HEK293T (cell line): ENCODE results near the gene SPATA31D1.

ENCODE experiments used
- BHLHE40 ChIP-seq: fragments of 450-650 bp; IDR thresholded peaks from 2 replicates; pipeline ENCODE4 v1.6.1; 2016; ENCODE audit warnings: mild to moderate bottlenecking, moderate library complexity, borderline replicate concordance
- CTBP1 ChIP-seq: fragments of 450-650 bp; IDR thresholded peaks from 2 replicates; pipeline ENCODE4 v1.6.1; 2016; ENCODE audit warnings: borderline replicate concordance
- ELF4 ChIP-seq: fragments of 450-650 bp; IDR thresholded peaks from 2 replicates; pipeline ENCODE4 v1.6.1; 2017; ENCODE audit warnings: antibody characterized with exemption
- FOXA1 ChIP-seq: fragments of 450-650 bp; IDR thresholded peaks from 2 replicates; pipeline ENCODE4 v1.6.1; 2016; ENCODE audit warnings: mild to moderate bottlenecking
- FOXM1 ChIP-seq: fragments of 450-650 bp; IDR thresholded peaks from 2 replicates; pipeline ENCODE4 v1.6.1; 2017; ENCODE audit warnings: mild to moderate bottlenecking, borderline replicate concordance
- HDGF ChIP-seq: fragments of 450-650 bp; IDR thresholded peaks from 2 replicates; pipeline ENCODE4 v1.6.1; 2017; ENCODE audit warnings: antibody characterized with exemption, borderline replicate concordance
- PKNOX1 ChIP-seq: fragments of 450-650 bp; IDR thresholded peaks from 2 replicates; pipeline ENCODE4 v1.6.1; 2016
- SP1 ChIP-seq: fragments of 450-650 bp; IDR thresholded peaks from 2 replicates; pipeline ENCODE4 v1.6.1; 2017
- TARDBP ChIP-seq: fragments of 450-650 bp; IDR thresholded peaks from 2 replicates; pipeline ENCODE4 v1.6.1; 2016
- ZNF384 ChIP-seq: fragments of 450-650 bp; IDR thresholded peaks from 2 replicates; pipeline ENCODE4 v1.6.1; 2016

GRCh38 chr9:81968026-81968425 lies 20.5 kb upstream of the SPATA31D1 start:
- TF ChIP-seq ELF4: no peak
- no peak for TF ChIP-seq BHLHE40
- no peak for TF ChIP-seq HDGF
- TF ChIP-seq ZNF384: no peak
- no peak for TF ChIP-seq TARDBP
- no peak for TF ChIP-seq CTBP1
- no peak for TF ChIP-seq FOXA1
- TF ChIP-seq FOXM1: no peak
- no peak for TF ChIP-seq SP1
- no peak for TF ChIP-seq PKNOX1
